Motor neuron (in vitro differentiated cells): Measurements from ENCODE around the gene ZNF444. TPM values are rescaled to one million over a fixed set of nuclear protein-coding genes. Genes with fewer than 3 reads are reported as not detected.
"Not testable (repeated sequence)": the region's sequence is repeated elsewhere in the genome, so short reads cannot be mapped to it uniquely, and the experiment has no call there.

ENCODE experiments used
- ATAC-seq, 8 experiments: fragments of 200-7000 bp; cut with Tn5 transposase; replicated peaks in 6 of 8; 2 replicates each; pipeline ENCODE4 v1.8.0; 2021; ENCODE audit warnings: mild to moderate bottlenecking in 8 of 8, moderate library complexity in 8 of 8
- H3K27ac ChIP-seq, 2 donors: fragments of 250-450 bp; sonication (Bioruptor Pico); 2 replicates each; pipeline ENCODE4 v1.9.0; 2021; ENCODE audit warnings: antibody characterized with exemption in 2 of 2, mild to moderate bottlenecking in 2 of 2, moderate library complexity in 1 of 2
- H3K4me1 ChIP-seq, 2 donors: fragments of 250-450 bp; sonication (Bioruptor Pico); replicated peaks in 1 of 2; 2 replicates each; pipeline ENCODE4 v1.6.1; 2021; ENCODE audit warnings: antibody characterized with exemption in 2 of 2, mild to moderate bottlenecking in 2 of 2, moderate library complexity in 1 of 2
- H3K4me3 ChIP-seq, 5 donors: fragments of 250-450 bp; sonication (Bioruptor Pico); 2 replicates each; pipeline ENCODE4 v1.9.0; 2021; ENCODE audit warnings: antibody characterized with exemption in 5 of 5, mild to moderate bottlenecking in 5 of 5, moderate library complexity in 4 of 5
- WGBS, 10 experiments: fragments of 450-650 bp; shearing (Covaris generic); methylation state at CpG; one replicate each; pipeline ENCODE4 v1.0.0; 2022; 5-methylcytosine and 5-hydroxymethylcytosine counted together
- in situ Hi-C, 9 experiments: fragments of 400-800 bp; cut with MboI; loops; one replicate each; pipeline ENCODE4 v1.15.0; 2021; ENCODE audit warnings: low sequenced_read_pairs in 9 of 9, low pct_unique_long_range_greater_than_20kb in 2 of 9; ENCODE audit not compliant: unreplicated experiment in 9 of 9
- total RNA-seq, 8 experiments: library from RNA; unstranded; fragments of 300-600 nt; gene quantifications; 2 replicates each; pipeline versions ENCODE4 v1.2.3 to v1.2.4, GENCODE V29; 2022

The ZNF444 gene
- total RNA-seq, result 10 to 100 TPM; 10.4 to 20.1 (median 13.3) TPM

DNA sequence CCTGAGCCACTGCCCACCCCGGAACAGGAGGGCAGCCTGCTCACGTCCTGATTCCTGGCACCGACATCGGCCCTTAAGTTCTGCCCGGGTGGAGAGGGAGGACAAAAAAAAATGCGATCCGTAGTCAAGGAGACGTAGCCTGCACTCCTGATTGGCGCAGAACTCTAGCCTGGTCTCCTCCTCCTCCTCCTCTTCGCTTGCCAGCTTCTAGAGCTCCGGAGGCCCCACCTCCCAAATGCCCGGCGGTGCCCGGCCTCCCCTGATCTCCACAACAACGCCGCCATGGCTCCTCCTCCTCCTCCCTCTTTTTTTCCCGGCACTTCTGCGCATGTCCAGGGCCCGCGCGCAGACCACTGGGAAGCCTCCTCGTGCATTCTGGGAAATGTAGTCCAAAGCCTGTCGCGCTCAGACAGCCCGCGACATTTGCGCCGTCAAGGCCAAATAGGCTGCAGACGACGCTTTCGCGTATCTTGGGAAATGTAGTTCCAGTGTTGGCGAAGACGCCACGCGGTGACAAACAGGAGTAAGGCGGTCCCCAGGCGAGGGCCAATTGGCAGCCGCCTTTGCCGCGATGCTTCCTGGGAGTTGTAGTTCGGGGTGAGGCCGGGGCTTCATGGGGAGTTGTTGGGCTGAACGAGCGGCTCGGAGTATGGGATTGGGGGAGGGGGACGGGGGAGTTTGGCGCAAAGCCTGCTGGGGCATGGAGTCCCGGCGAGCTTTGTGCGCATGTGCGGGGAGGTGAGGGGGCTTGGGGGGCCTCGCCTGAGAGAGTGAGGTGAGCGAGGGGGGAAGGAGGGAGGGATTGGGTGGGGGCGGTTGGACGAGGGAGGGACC is at the start of gene ZNF444:
Gene ZNF444 (plus strand): TSS at position 705 of the 834 bp plus-strand sequence. CDS start 5,625 bp downstream, outside the sequence.
- 0% methylated on average over 5 of the region's 56 CpGs; no CpG with 5 or more reads in 8 of the 10 experiments for WGBS, 10 experiments
- peak within 1 kb of the TSS; percentile 66 to 91 for H3K27ac ChIP-seq
- H3K4me1 ChIP-seq, result peaks cover 12% of the 10 kb centered on the region in 2 donors
- in situ Hi-C loops, result no loop called here
- H3K4me3 ChIP-seq, result peak within 1 kb of the TSS; percentile 43 to 57 (median 50)
- ATAC-seq, result peak; percentile 88 to 96 (median 94)

DNA sequence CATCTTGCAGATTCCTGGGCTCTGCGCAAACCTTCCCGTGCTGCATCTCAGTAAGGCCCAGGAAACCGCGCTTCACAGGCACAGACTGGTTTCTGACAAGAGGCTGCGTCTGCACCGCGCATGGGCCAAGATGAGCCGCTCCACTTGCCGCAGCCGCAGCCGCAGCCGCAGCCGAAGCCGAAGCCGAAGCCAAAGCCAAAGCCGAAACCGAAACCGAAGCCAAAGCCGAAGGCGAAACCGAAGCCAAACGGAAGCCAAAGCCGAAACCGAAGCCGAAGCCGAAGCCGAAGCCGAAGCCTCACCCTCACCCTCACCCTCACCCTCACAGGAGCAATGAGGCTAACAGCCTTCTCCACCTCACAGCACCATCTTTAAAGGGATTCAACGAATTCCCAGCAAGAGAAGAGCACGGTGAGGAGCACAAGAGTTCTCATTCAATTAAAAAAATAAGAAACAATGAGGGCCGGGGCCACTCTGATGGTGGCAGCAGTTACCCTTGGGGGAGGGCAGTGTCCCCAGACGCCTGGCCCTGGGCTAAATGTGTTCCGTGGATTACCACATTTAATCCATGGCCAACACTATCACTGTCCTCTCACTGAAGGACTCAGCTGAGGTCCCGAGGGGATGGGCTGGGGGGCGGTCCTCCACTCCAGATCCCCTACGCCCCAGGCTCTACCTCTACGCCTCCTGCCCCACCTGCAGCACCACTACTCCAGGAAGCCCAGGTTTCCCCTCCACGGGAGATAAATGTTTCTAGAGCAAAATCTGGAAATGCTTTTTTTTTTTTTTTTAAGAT is 49.1 kb upstream of the ZNF444 start:
- Histone ChIP-seq H3K27ac (no peak overlapping the region), H3K4me3 (no peak overlapping the region), H3K4me1 (no peaks in the 10 kb centered on the region)
- WGBS, 10 experiments, result 90 to 100% (median 97%) methylated on average over 1 to 35 of the region's 38 CpGs
- in situ Hi-C loops, result loop anchor here in 1 of 9 experiments (25.0 kb wide), 1 partner anchor 220 kb away; the partner anchor contains the start of gene ZSCAN5A
- ATAC-seq, result no peak

DNA sequence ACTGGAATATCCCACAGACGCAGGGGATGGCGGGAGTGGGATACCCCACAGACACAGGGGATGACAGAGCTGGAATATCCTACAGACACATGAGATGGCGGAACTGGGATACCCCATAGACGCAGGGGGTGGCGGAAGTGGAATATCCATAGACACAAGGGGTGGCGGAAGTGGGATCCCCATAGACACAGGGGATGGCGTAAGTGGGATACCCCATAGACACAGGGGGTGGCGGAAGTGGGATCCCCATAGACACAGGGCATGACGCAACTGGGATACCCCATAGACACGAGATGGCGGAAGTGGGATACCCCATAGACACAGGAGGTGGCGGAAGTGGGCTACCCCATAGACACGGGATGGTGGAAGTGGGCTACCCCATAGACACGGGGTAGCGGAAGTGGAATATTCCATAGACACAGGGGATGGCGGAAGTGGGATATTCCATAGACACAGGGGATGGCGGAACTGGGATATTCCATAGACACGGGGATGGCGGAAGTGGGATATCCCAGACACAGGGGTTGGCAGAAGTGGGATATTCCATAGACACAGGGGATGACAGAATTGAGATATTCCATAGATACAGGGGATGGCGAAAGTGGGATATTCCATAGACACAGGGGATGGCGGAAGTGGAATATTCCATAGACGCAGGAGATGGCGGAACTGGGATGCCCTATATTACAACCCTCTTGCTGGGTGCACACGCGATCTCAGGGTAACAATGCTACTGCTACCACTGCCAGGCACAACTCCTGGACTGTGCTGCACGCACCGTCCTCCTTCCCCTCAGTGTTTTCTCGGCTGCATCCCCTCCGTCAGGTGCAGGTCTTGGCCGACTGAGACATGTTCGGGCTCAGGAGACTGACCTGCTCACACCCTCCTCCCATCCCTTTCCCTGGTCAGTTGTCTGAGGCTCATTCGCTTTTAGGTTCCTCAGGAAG is 48.1 kb upstream of the ZNF444 start:
- no peak overlapping the region for H3K27ac ChIP-seq
- no peaks in the 10 kb centered on the region for H3K4me1 ChIP-seq
- no peak for ATAC-seq
- 97 to 100% (median 98%) methylated on average over 3 to 10 of the region's 32 CpGs; no CpG with 5 or more reads in 3 of the 10 experiments for WGBS, 10 experiments
- no peak overlapping the region for H3K4me3 ChIP-seq
- in situ Hi-C loops, result loop anchor here in 1 of 9 experiments (25.0 kb wide), 1 partner anchor 219 kb away; the partner anchor contains the start of gene ZSCAN5A

DNA sequence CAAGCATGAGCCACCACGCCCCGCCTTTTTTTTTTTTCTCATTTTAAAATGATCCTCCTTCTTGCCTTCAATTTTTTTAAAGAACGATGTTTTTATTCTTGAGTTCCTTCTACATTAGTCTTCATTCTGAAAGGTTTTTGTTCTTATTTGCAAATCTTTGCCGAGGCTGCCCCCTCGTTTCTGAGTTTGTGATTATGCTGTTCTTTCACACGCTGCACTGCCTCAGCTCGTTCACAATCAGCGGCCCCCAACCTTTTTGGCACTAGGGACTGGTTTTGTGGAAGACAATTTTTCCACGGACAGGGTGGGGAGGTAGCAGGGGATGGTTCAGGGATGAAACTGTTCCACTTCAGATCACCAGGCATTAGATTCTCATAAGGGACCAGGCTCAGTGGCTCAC is 46.6 kb upstream of the ZNF444 start:
- Histone ChIP-seq H3K4me1 (no peaks in the 10 kb centered on the region), H3K4me3 (no peak overlapping the region), H3K27ac (no peak overlapping the region)
- 87 to 98% (median 95%) methylated on average over 4 to 8 of the region's 9 CpGs; no CpG with 5 or more reads in 1 of the 10 experiments for WGBS, 10 experiments
- no peak for ATAC-seq
- in situ Hi-C loops, result loop anchor here in 1 of 9 experiments (25.0 kb wide), 1 partner anchor 218 kb away; the partner anchor contains the start of gene ZSCAN5A

DNA sequence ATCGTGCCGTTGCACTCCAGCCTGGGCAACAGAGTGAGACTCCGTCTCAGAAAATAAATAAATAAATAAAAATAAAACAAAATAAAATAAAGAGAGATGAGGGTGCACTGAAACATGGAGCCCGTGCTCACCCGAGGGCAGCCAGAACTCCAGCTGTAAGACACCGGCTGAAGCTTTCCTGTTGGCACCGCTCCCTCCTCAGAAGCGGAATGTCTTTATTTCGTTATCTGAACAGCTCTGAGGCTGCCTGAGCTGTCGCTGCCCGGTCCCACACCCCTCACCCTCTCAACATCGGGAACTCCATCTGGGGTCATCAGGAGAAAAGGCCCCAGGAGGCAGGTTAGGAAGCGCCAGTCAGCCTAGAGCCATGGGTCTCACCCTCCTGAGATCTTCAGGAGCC is 44.4 kb upstream of the ZNF444 start:
- H3K27ac ChIP-seq, result no peak overlapping the region
- in situ Hi-C loops, result loop anchor here in 1 of 9 experiments (25.0 kb wide), 1 partner anchor 216 kb away; the partner anchor contains the start of gene ZSCAN5A

DNA sequence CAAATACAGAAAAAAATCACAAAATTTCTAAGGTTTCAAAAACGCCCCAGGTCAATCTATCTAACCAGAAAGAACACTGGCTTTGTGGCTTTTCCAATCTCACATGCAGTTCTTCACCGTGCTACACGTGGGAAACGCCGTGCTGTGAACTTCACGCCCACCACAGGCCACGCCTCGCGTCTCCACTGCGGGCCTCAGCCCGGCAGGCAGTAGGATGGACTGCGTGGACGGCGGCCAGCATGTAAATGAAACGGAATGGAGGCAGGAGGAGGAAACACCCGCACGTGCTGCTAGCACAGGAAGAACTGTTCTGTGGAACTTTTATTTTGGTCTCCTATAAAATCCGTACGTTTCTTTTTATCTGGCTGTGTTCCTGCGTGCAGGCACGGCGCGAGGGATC is 43.8 kb upstream of the ZNF444 start:
- Histone ChIP-seq H3K4me3 (no peak overlapping the region), H3K27ac (no peak overlapping the region), H3K4me1 (no peaks in the 10 kb centered on the region)
- in situ Hi-C loops, result loop anchor here in 1 of 9 experiments (25.0 kb wide), 1 partner anchor 215 kb away; the partner anchor contains the start of gene ZSCAN5A
- no peak for ATAC-seq
- 76 to 100% (median 93%) methylated on average over 1 to 18 of the region's 23 CpGs; no CpG with 5 or more reads in 2 of the 10 experiments for WGBS, 10 experiments

More for the DNA sequence above, 44.4 kb upstream of the ZNF444 start:
- WGBS, 10 experiments, result 90 to 100% (median 100%) methylated on average over 1 to 3 of the region's 13 CpGs; no CpG with 5 or more reads in 6 of the 10 experiments
- no peak overlapping the region for H3K4me3 ChIP-seq
- ATAC-seq, result no peak
- H3K4me1 ChIP-seq, result no peaks in the 10 kb centered on the region

DNA sequence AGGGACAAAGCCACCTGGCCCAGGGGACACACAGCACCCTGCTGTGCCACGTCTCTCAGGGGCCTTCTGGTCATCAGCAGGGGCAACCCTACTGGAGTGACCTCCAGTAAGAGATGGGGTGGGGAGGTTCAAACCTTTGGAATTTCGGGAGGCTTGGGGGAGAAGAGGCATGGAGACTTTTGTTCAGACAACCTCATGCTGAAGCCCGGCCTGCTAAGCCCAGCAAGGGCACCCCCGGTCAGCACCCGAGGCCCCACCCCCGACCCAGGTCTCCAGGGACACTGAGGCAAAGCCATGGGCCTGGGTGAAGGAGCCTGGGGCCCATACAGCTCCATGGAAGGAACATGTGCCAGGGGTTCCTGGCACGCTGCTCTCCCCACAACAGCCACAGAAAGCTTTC is 43.3 kb upstream of the ZNF444 start:
- in situ Hi-C loops, result loop anchor here in 1 of 9 experiments (25.0 kb wide), 1 partner anchor 215 kb away; the partner anchor contains the start of gene ZSCAN5A
- Histone ChIP-seq H3K4me1 (no peaks in the 10 kb centered on the region), H3K27ac (no peak overlapping the region), H3K4me3 (no peak overlapping the region)
- 100% methylated on average over 1 to 2 of the region's 7 CpGs; no CpG with 5 or more reads in 8 of the 10 experiments for WGBS, 10 experiments
- ATAC-seq, result no peak

DNA sequence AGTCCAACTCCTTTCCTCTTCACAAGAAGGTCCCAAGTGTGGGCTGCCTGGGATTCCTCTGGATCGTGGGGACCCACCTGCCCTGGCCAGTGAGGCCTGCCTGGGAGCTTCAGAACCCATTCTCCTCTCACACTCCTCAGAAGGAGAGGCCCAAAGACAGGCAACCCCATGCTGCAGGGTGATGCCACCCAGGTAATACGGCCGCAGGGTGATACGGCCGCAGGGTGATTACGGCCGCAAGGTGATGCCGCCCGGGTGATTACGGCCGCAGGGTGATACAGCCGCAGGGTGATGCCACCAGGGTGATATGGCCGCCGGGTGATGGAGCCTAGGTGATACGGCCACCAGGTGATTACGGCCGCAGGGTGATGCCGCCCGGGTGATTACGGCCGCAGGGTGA is 42.9 kb upstream of the ZNF444 start:
- in situ Hi-C loops, result loop anchor here in 1 of 9 experiments (25.0 kb wide), 1 partner anchor 214 kb away; the partner anchor contains the start of gene ZSCAN5A
- H3K4me3 ChIP-seq, ATAC-seq, H3K4me1 ChIP-seq, H3K27ac ChIP-seq: not testable (repeated sequence)
- WGBS, 10 experiments, result no CpG with 5 or more reads among the region's 21 CpGs

DNA sequence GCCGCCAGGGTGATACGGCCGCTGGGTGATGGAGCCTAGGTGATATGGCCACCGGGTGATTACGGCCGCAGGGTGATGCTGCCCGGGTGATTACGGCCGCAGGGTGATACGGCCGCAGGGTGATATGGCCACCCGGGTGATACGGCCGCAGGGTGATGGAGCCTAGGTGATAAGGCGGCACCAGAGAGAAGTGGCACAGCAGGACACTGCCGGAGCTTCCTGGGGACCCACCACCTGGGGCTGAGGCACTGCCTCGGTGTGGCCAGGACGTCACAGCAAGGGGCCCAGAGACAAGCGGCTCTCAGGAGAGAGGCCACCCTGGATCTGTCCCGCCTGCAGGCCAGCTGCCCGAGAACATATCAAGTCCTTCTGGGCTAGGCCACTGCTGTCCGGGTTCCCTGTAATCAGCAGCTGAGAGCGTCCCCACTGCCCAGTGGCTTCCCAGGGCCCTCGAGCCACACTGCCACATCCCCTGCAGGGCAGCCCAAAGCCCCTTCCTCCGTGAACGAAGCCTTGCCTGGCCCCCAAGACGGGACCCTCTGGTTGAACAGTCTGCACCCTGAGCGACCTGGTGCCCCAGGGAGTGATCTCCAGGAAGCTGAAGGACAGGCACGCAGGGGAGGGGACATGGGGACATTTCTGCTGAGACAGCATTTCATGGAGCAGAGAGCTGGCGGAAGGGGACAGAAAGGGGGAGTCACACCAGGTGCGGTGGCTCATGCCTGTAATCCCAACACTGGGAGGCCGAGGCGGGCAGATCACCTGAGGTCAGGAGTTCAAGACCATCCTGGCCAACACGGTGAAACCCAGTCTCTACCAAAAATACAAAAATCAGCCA is 42.1 kb upstream of the ZNF444 start:
- ATAC-seq, result no peak
- in situ Hi-C loops, result loop anchor here in 1 of 9 experiments (25.0 kb wide), 1 partner anchor 213 kb away; the partner anchor contains the start of gene ZSCAN5A
- WGBS, 10 experiments, result 89 to 100% (median 89%) methylated on average over 1 to 12 of the region's 34 CpGs; no CpG with 5 or more reads in 7 of the 10 experiments
- no peaks in the 10 kb centered on the region for H3K4me1 ChIP-seq
- H3K27ac ChIP-seq, result no peak overlapping the region
- no peak overlapping the region for H3K4me3 ChIP-seq

DNA sequence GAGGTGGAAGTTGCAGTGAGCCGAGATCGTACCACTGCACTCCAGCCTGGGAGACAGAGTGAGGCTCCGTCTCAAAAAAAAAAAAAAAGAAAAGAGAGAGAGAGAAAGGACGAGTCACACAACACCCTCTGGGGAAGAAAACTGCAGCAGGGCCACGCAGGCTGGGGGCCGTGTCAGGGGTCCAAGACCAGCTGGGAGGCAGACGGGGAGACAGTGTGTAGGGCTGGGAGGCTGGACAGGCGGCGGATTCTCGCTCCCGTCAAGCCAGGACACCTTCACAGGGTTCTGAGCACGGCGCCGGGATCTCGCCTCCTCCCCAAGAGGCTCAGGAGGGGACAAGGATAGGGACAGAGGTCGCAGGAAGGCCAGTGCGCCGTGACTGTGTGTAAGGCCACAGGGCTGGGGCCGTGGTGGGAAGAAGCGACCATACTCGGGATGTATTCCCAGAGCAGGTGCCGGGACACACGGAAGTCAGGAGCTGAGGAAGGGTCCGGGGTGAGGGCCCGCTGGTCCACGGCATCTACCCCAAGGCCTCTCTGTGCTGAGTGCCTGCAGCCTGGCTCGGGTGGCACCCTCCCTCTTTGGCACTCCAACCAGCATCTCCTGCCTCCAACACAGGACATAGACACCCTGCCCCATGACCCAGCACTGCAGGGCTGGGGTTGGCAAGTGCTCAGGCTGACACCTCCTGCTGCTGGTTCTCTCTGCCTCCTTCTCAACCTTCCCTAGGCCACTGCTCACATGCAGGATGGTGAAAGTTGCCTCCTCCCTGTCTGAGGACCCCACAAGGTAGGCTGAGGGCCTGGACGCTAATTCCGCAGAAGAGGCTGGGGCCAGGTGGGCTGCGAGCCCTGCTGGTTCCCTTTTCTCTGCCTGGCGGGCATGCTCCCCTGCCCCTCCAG is 41.2 kb upstream of the ZNF444 start:
- Histone ChIP-seq H3K27ac (no peak overlapping the region), H3K4me3 (no peak overlapping the region), H3K4me1 (no peaks in the 10 kb centered on the region)
- WGBS, 10 experiments, result 20 to 93% (median 79%) methylated on average over 1 to 8 of the region's 31 CpGs; no CpG with 5 or more reads in 6 of the 10 experiments
- in situ Hi-C loops, result loop anchor here in 1 of 9 experiments (25.0 kb wide), 1 partner anchor 212 kb away; the partner anchor contains the start of gene ZSCAN5A
- ATAC-seq, result no peak
